ENCODE results near the gene HDAC7.

HDAC7 gene

DNA sequence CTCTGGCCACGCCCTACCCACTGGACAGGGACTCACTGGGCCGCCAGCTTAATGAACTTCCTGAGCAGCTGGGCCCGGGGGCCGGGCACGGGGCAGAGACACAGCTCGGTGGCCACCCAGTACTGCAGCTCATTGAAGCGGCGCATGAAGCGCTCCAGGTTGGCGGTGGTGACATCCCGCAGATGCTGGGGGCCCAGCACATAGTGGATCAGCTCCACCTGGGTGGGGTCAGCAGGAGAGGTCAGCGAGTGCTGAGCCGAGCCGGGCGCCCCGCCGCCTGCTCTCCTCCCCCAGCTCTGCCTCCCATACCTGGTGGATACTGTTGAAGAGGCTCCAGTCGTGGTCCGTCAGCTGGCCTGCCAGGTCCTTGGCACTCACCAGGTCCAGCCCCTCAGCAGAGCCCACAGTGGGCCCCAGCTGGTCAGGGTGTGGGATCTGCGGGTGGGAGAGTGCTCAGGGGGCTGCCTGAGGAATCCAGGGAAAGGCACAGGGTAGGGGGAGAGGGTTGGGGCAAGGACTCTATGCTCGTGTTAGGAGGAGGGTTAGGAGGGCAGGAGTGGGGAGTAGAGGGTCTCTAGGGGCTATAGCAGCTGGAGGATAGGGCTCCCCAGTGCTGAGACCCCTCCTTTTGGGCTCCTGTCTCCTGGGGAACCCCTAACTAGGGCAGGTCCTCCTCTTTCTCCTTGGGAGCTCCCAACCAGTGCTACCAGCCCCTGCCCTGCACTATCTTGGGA lies 78.9 kb downstream of the HDAC7 start:
- Histone ChIP-seq H3K4me3 (ENCODE audit: low read depth in 1 of 2, low read length in 2 of 2) (no peak overlapping the region), H3K9me3 (ENCODE audit: control insufficient read depth in 1 of 2, low read length in 2 of 2) (no peaks in the 10 kb centered on the region), H3K4me1 (ENCODE audit: control insufficient read depth in 1 of 2, insufficient read depth in 2 of 2, low read length in 2 of 2) (peaks cover 28 to 50% of the 10 kb centered on the region in 2 donors), H3K27me3 (ENCODE audit: control insufficient read depth in 1 of 2, insufficient read depth in 2 of 2, low read length in 2 of 2) (no peaks in the 10 kb centered on the region), H3K36me3 (ENCODE audit: control insufficient read depth in 1 of 2, insufficient read depth in 2 of 2, low read length in 2 of 2) (no peaks in the 10 kb centered on the region), H3K9ac (ENCODE audit: low read depth in 1 of 2, low read length in 2 of 2) (no peak overlapping the region), H3K27ac (ENCODE audit: low read depth, low read length) (no peak overlapping the region)

DNA sequence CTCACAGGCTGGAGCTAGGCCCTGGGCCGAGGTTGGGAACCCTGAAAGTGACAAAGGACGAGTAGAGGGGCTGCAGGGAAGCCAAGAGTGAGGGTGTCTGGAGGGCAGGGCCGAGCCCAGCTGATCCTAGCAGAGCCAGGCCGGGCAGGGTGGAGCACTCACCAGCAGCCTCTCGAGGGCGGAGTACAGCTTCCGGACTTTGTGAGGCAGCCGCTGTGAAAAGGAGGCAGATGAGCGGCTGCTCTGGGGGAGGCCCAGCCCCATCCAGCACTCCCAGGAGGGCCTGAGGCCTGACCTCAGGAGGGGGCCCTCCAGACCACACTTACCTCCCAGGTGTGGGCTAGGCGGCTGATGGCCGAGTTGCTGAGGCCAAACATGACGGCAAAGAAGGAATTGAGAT lies 79.7 kb downstream of the HDAC7 start:
- Histone ChIP-seq H3K4me1 (ENCODE audit: control insufficient read depth in 1 of 2, insufficient read depth in 2 of 2, low read length in 2 of 2) (peaks cover 29 to 57% of the 10 kb centered on the region in 2 donors), H3K4me3 (ENCODE audit: low read depth in 1 of 2, low read length in 2 of 2) (peak overlapping the region in 1 of 2 donors; percentile 2), H3K36me3 (ENCODE audit: control insufficient read depth in 1 of 2, insufficient read depth in 2 of 2, low read length in 2 of 2) (no peaks in the 10 kb centered on the region), H3K27ac (ENCODE audit: low read depth, low read length) (peak overlapping the region; percentile 54), H3K9ac (ENCODE audit: low read depth in 1 of 2, low read length in 2 of 2) (no peak overlapping the region), H3K27me3 (ENCODE audit: control insufficient read depth in 1 of 2, insufficient read depth in 2 of 2, low read length in 2 of 2) (no peaks in the 10 kb centered on the region), H3K9me3 (ENCODE audit: control insufficient read depth in 1 of 2, low read length in 2 of 2) (no peaks in the 10 kb centered on the region)

DNA sequence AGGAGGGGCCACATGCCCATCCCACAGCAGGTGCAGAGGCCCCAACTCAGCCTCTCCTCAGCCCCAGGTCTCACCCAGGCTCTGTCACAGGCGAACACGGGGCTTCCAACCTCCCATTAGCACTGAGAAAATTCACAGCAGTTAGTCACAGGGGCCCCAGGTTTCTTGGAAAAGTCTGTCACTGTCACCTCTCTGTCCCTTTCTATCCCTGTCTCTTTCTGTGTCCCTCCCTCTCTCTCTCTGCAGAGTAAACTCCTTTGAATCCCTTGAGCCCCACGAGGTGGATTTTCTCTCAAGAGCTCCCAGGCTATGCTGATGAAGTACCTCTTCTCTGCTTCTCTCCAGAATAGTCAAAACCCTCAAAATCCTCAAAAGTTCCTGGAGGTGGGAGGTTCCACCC lies 80.4 kb downstream of the HDAC7 start:
- H3K4me3 ChIP-seq (ENCODE audit: low read depth in 1 of 2, low read length in 2 of 2): no peak overlapping the region
- no peak overlapping the region for H3K9ac ChIP-seq (ENCODE audit: low read depth in 1 of 2, low read length in 2 of 2)
- H3K4me1 ChIP-seq (ENCODE audit: control insufficient read depth in 1 of 2, insufficient read depth in 2 of 2, low read length in 2 of 2): peaks cover 29 to 59% of the 10 kb centered on the region in 2 donors
- H3K9me3 ChIP-seq (ENCODE audit: control insufficient read depth in 1 of 2, low read length in 2 of 2): no peaks in the 10 kb centered on the region
- H3K36me3 ChIP-seq (ENCODE audit: control insufficient read depth in 1 of 2, insufficient read depth in 2 of 2, low read length in 2 of 2): no peaks in the 10 kb centered on the region
- H3K27ac ChIP-seq (ENCODE audit: low read depth, low read length): no peak overlapping the region
- no peaks in the 10 kb centered on the region for H3K27me3 ChIP-seq (ENCODE audit: control insufficient read depth in 1 of 2, insufficient read depth in 2 of 2, low read length in 2 of 2)

DNA sequence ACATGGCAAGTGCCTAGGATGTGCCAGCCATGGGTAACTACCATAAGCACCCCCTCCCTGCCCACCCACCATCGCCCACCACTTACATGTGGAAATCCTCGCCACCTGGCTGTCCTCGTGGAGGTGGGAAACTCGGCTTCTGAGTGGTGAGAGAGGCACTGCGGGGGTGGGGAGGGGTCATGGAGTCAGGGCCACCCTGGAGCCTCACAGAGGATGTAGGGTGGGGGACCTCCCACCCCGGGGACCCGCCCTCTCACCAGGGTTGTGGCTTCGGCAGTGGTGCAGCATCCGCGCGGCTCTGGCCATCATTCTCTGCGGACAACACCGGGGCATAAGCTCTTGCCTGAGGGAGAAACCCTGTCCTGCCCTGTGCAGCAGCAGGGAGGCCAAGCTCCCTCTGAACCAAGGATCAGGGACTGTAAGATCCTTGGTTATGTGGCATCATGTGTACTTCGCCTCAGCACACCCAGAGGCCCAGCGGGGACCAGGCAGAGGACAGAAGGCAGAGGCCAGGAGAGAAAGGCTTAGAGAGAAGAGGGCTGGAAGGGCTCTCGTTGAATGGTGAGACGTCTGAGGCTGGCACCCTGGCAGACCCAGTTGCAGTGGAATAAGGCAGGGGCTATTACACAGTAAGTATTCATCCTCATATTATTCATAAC lies 81.6 kb downstream of the HDAC7 start:
- no peak overlapping the region for H3K4me3 ChIP-seq (ENCODE audit: low read depth in 1 of 2, low read length in 2 of 2)
- peaks cover 29 to 57% of the 10 kb centered on the region in 2 donors for H3K4me1 ChIP-seq (ENCODE audit: control insufficient read depth in 1 of 2, insufficient read depth in 2 of 2, low read length in 2 of 2)
- no peak overlapping the region for H3K27ac ChIP-seq (ENCODE audit: low read depth, low read length)
- no peaks in the 10 kb centered on the region for H3K9me3 ChIP-seq (ENCODE audit: control insufficient read depth in 1 of 2, low read length in 2 of 2)
- no peaks in the 10 kb centered on the region for H3K27me3 ChIP-seq (ENCODE audit: control insufficient read depth in 1 of 2, insufficient read depth in 2 of 2, low read length in 2 of 2)
- H3K36me3 ChIP-seq (ENCODE audit: control insufficient read depth in 1 of 2, insufficient read depth in 2 of 2, low read length in 2 of 2): no peaks in the 10 kb centered on the region
- H3K9ac ChIP-seq (ENCODE audit: low read depth in 1 of 2, low read length in 2 of 2): no peak overlapping the region

DNA sequence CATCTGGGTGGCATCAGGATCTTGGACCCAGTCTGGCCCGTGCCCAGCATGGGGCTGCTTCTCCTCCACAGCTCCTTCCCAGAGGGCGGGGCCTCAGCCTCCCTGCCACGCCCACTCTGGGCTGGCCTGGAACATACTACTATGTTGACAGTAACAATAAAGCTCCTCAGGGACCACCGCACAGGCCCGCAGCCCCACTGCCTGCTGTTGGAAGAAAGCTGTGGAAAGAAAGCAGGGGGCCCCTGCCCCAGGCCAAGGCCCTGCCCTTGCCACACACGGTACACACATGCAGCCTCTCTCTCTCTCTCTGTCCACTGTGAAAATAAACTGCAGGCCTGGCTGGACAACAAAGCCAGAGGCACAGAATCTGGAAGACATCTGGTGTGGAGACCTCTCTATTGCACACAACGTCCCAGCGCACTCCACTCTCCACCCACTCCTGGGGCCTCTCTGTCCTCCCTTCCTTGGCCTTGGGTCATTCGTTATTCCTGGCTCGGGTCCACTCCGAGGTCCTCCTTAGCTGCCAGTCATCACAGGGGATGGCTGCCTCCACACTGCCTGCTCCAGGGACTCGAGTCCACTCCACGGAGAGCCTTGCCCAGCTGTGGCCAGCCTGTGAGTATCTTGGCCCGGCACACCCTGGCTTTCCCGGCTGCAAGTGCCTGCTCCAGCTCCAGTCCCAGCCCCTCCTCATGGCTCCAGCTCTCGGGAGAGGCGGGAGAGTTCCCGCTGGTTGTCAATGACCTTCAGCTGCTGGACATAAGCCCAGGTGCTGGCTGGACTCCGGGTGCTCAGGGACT lies 82.6 kb downstream of the HDAC7 start:
- Histone ChIP-seq H3K4me1 (ENCODE audit: control insufficient read depth in 1 of 2, insufficient read depth in 2 of 2, low read length in 2 of 2) (peaks cover 29 to 57% of the 10 kb centered on the region in 2 donors), H3K27me3 (ENCODE audit: control insufficient read depth in 1 of 2, insufficient read depth in 2 of 2, low read length in 2 of 2) (no peaks in the 10 kb centered on the region), H3K27ac (ENCODE audit: low read depth, low read length) (no peak overlapping the region), H3K9me3 (ENCODE audit: control insufficient read depth in 1 of 2, low read length in 2 of 2) (no peaks in the 10 kb centered on the region), H3K4me3 (ENCODE audit: low read depth in 1 of 2, low read length in 2 of 2) (no peak overlapping the region), H3K9ac (ENCODE audit: low read depth in 1 of 2, low read length in 2 of 2) (no peak overlapping the region), H3K36me3 (ENCODE audit: control insufficient read depth in 1 of 2, insufficient read depth in 2 of 2, low read length in 2 of 2) (no peaks in the 10 kb centered on the region)

DNA sequence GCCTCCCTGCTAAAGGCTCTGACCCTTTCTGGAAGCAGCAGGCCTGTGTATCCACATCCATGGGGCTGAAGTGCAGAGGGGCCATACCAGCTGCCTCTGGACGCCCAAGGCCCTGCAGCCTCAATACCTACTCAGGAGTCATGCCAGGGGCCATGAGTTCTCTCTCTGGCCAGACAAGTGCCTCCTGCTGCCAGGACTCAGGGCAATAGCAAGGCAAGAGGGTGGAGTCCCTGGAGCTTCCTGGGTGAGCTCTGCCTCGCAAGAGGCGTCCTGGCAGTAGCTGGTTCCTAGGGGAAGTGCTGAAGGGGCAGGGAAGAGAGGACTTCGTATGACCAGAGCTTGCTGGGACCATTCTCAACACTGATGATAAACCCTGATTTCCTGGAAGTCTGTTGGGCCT lies 83.5 kb downstream of the HDAC7 start:
- Histone ChIP-seq H3K4me1 (ENCODE audit: control insufficient read depth in 1 of 2, insufficient read depth in 2 of 2, low read length in 2 of 2) (peaks cover 24 to 51% of the 10 kb centered on the region in 2 donors), H3K9me3 (ENCODE audit: control insufficient read depth in 1 of 2, low read length in 2 of 2) (no peaks in the 10 kb centered on the region), H3K27ac (ENCODE audit: low read depth, low read length) (no peak overlapping the region), H3K9ac (ENCODE audit: low read depth in 1 of 2, low read length in 2 of 2) (no peak overlapping the region), H3K36me3 (ENCODE audit: control insufficient read depth in 1 of 2, insufficient read depth in 2 of 2, low read length in 2 of 2) (no peaks in the 10 kb centered on the region), H3K27me3 (ENCODE audit: control insufficient read depth in 1 of 2, insufficient read depth in 2 of 2, low read length in 2 of 2) (no peaks in the 10 kb centered on the region), H3K4me3 (ENCODE audit: low read depth in 1 of 2, low read length in 2 of 2) (no peak overlapping the region)

DNA sequence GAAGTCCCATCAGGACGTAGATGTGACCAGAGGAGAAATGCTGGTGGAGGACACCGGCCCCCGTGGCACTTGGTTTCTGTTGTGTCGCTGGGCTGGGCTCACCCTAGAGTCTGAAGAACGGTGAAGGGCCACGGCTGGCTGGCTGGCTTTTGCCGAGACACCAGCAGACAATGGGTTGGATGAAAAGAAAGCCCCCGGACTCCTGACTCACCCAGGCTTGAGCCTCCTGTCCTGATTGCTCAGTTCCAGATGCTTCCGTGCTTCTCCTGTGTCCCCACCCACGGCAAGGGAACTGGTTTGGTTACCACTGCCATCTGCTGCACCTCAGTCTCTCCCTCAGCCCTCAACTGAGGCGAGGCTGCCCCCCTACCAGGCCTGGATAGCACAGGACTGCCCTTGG lies 84.1 kb downstream of the HDAC7 start:
- H3K36me3 ChIP-seq (ENCODE audit: control insufficient read depth in 1 of 2, insufficient read depth in 2 of 2, low read length in 2 of 2): no peaks in the 10 kb centered on the region
- no peaks in the 10 kb centered on the region for H3K27me3 ChIP-seq (ENCODE audit: control insufficient read depth in 1 of 2, insufficient read depth in 2 of 2, low read length in 2 of 2)
- no peaks in the 10 kb centered on the region for H3K9me3 ChIP-seq (ENCODE audit: control insufficient read depth in 1 of 2, low read length in 2 of 2)
- H3K27ac ChIP-seq (ENCODE audit: low read depth, low read length): no peak overlapping the region
- no peak overlapping the region for H3K4me3 ChIP-seq (ENCODE audit: low read depth in 1 of 2, low read length in 2 of 2)
- no peak overlapping the region for H3K9ac ChIP-seq (ENCODE audit: low read depth in 1 of 2, low read length in 2 of 2)
- H3K4me1 ChIP-seq (ENCODE audit: control insufficient read depth in 1 of 2, insufficient read depth in 2 of 2, low read length in 2 of 2): peaks cover 20 to 45% of the 10 kb centered on the region in 2 donors

DNA sequence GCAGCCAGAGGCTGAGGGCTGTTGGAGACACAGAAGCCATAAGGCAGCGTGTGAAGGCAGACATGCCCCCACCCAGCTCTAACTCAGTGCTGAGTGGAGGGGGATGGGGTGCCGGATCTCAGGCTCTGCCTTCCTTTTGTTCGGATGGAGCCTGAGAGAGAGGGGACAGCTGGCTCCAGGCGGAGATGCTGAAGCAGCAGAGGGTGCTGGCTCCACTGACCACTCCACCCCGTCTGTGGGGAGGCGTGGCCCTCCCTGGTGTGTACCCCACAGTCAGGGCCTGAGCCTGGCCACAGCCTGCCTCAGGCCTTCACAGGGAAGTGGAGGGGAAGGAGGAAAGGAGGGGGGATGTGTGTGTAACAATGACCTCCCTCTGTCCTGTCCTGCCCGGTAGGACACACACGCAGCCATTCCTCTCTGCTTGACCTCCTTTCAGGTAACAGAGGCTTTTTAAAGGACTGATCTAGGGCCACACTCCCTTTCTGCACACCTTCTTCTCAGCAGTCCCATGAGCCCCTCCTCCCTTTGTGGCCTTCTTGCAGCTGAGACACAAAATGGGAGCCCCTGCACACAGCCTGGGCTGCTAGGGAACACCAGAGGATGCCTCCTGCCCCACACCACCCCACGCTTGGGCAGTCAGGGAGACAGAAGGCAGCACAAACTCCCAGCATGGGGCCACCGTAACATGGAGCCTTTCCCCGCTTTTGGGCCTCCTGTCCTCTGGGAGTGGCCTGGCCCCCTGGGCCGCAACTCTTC lies 84.8 kb downstream of the HDAC7 start:
- Histone ChIP-seq H3K36me3 (ENCODE audit: control insufficient read depth in 1 of 2, insufficient read depth in 2 of 2, low read length in 2 of 2) (no peaks in the 10 kb centered on the region), H3K9ac (ENCODE audit: low read depth in 1 of 2, low read length in 2 of 2) (no peak overlapping the region), H3K4me1 (ENCODE audit: control insufficient read depth in 1 of 2, insufficient read depth in 2 of 2, low read length in 2 of 2) (peaks cover 20 to 40% of the 10 kb centered on the region in 2 donors), H3K27ac (ENCODE audit: low read depth, low read length) (no peak overlapping the region), H3K27me3 (ENCODE audit: control insufficient read depth in 1 of 2, insufficient read depth in 2 of 2, low read length in 2 of 2) (no peaks in the 10 kb centered on the region), H3K9me3 (ENCODE audit: control insufficient read depth in 1 of 2, low read length in 2 of 2) (no peaks in the 10 kb centered on the region), H3K4me3 (ENCODE audit: low read depth in 1 of 2, low read length in 2 of 2) (no peak overlapping the region)

DNA sequence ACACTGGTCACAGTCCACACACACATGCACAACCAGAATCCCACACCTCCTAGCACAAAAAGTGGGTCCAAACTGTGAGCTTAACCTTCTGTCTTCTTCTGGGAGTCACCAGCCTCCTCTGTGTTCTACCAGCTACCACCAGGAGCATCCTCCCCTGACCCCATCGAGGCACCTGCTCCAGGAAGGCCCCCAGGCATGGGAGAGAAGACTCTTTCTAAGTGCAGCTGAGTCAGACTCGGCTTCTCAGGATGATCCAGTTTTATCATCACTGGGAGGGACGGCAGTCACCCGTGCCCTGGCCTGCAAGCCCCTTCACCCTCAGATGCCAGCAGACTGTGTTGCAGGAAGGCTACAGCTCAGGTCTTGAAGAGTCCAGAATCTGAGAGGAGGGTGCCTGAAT lies 86.6 kb downstream of the HDAC7 start:
- no peak overlapping the region for H3K27ac ChIP-seq (ENCODE audit: low read depth, low read length)
- peaks cover 15 to 33% of the 10 kb centered on the region in 2 donors for H3K4me1 ChIP-seq (ENCODE audit: control insufficient read depth in 1 of 2, insufficient read depth in 2 of 2, low read length in 2 of 2)
- no peak overlapping the region for H3K9ac ChIP-seq (ENCODE audit: low read depth in 1 of 2, low read length in 2 of 2)
- H3K27me3 ChIP-seq (ENCODE audit: control insufficient read depth in 1 of 2, insufficient read depth in 2 of 2, low read length in 2 of 2): no peaks in the 10 kb centered on the region
- no peaks in the 10 kb centered on the region for H3K9me3 ChIP-seq (ENCODE audit: control insufficient read depth in 1 of 2, low read length in 2 of 2)
- H3K4me3 ChIP-seq (ENCODE audit: low read depth in 1 of 2, low read length in 2 of 2): no peak overlapping the region
- no peaks in the 10 kb centered on the region for H3K36me3 ChIP-seq (ENCODE audit: control insufficient read depth in 1 of 2, insufficient read depth in 2 of 2, low read length in 2 of 2)

Data from duodenal mucosa (tissue), 2 donors.